Lower leg skin (tissue), 4 donors: ENCODE data around the gene CCL1. TPM values are rescaled to one million over a fixed set of nuclear protein-coding genes. Genes with fewer than 3 reads are reported as not detected.

Experiments
- DNase-seq, 2 donors: peaks; one replicate each; pipeline ENCODE4 v3.0.0-alpha.2; 2019; ENCODE audit warnings: low spot score in 2 of 2
- H3K4me3 ChIP-seq: fragments of 200-600 bp; sonication (generic); 2 replicates; pipeline ENCODE4 v1.5.1; 2017; ENCODE audit warnings: mild to moderate bottlenecking, low read depth; ENCODE audit not compliant: poor library complexity, severe bottlenecking
- CTCF ChIP-seq, 3 donors: fragments of 450-650 bp; IDR thresholded peaks; one replicate each; pipeline ENCODE4 v1.5.1; 2016; ENCODE audit warnings: antibody characterized with exemption in 3 of 3, mild to moderate bottlenecking in 3 of 3, moderate library complexity in 2 of 3
- POLR2A ChIP-seq, 2 donors: fragments of 450-650 bp; IDR thresholded peaks; one replicate each; pipeline ENCODE4 v1.6.1; 2016 to 2017; ENCODE audit warnings: antibody characterized with exemption in 2 of 2, mild to moderate bottlenecking in 1 of 2, moderate library complexity in 1 of 2
- WGBS, 2 donors: methylation state at CpG; one replicate each; pipeline ENCODE4 v1.1.5; 2018; 5-methylcytosine and 5-hydroxymethylcytosine counted together
- intact Hi-C: fragments of 100-400 bp; cut with DNase I; formaldehyde crosslinking; loops from one replicate; pipeline ENCODE4 v1.15.0; 2023; ENCODE audit warnings: low total_unique reads
- total RNA-seq, 4 donors: library from RNA; depleted of rRNA; stranded (reverse); fragments of >200 nt; gene quantifications; one replicate each; pipeline ENCODE4 v1.1.0, GENCODE V29; 2016

The CCL1 gene
- total RNA-seq, 4 donors from 2014 or later = not detected

GRCh38 chr17:34386697-34387550 is 23.9 kb upstream of the CCL1 start:
- no peak for DNase-seq
- intact Hi-C loops = no loop called here
- H3K4me3 ChIP-seq = no peak overlapping the region
- WGBS, 2 donors = 76% methylated on average over 5 of the region's 5 CpGs
- TF ChIP-seq POLR2A (IDR thresholded peaks at IDR 0.05) = no peak
- TF ChIP-seq CTCF (IDR thresholded peaks at IDR 0.05) = no peak

- H3K4me3 ChIP-seq = no peak overlapping the region
- intact Hi-C loops = no loop called here
- 80 to 86% methylated on average over 5 of the region's 5 CpGs for WGBS, 2 donors
- TF ChIP-seq CTCF (IDR thresholded peaks at IDR 0.05) (no peak), POLR2A (IDR thresholded peaks at IDR 0.05) (no peak)
- DNase-seq = no peak
Observed at GRCh38 chr17:34386343-34386696, 23.3 kb upstream of the CCL1 start.

- WGBS, 2 donors = 67 to 78% methylated on average over 9 of the region's 9 CpGs
- TF ChIP-seq POLR2A (IDR thresholded peaks at IDR 0.05) (no peak), CTCF (IDR thresholded peaks at IDR 0.05) (no peak)
- intact Hi-C loops = no loop called here
Observed at GRCh38 chr17:34384822-34385605, 22.0 kb upstream of the CCL1 start.

GRCh38 chr17:34384271-34384670 is 21.2 kb upstream of the CCL1 start:
- intact Hi-C loops = no loop called here
- WGBS, 2 donors = 87 to 88% methylated on average over 1 of the region's 1 CpG
- TF ChIP-seq POLR2A (IDR thresholded peaks at IDR 0.05) (no peak), CTCF (IDR thresholded peaks at IDR 0.05) (no peak)
- H3K4me3 ChIP-seq = no peak overlapping the region
- no peak for DNase-seq

More at GRCh38 chr17:34384822-34385605, 22.0 kb upstream of the CCL1 start:
- DNase-seq = peak in 1 of 2 donors; percentile 15
- no peak overlapping the region for H3K4me3 ChIP-seq

- no peak overlapping the region for H3K4me3 ChIP-seq
- WGBS, 2 donors = 89 to 90% methylated on average over 3 of the region's 3 CpGs
- TF ChIP-seq POLR2A (IDR thresholded peaks at IDR 0.05) (no peak), CTCF (IDR thresholded peaks at IDR 0.05) (no peak)
- DNase-seq = peak in 1 of 2 donors; percentile 52
- intact Hi-C loops = no loop called here
Observed at GRCh38 chr17:34383216-34383615, 20.2 kb upstream of the CCL1 start.
